Astrocyte of the spinal cord (primary cell): ENCODE measurements around the gene OR51B4.

Experiments
- DNase-seq: peaks from one replicate; pipeline ENCODE4 v3.0.0; 2011; ENCODE audit warnings: low read depth, low spot score
- H3K4me3 ChIP-seq: 2 replicates; pipeline ENCODE4 v1.5.1; 2011; ENCODE audit warnings: low read depth, mild to moderate bottlenecking, low read length, moderate library complexity
- in situ Hi-C: cut with HindIII; loops from 2 replicates; pipeline ENCODE4 v1.10.0; 2017; ENCODE audit warnings: low sequenced_read_pairs
- TF ChIP-seq, protein P1 (sequence below): IDR thresholded peaks from 2 replicates; pipeline ENCODE4 v1.5.1; 2012; ENCODE audit warnings: low read depth, mild to moderate bottlenecking, low read length, inconsistent platforms

OR51B4 gene

GRCh38 chr11:5288906-5289550 is 12.7 kb downstream of the OR51B4 start:
- in situ Hi-C loops = no loop called here
- DNase-seq = no peak
- TF ChIP-seq, protein P1, sequence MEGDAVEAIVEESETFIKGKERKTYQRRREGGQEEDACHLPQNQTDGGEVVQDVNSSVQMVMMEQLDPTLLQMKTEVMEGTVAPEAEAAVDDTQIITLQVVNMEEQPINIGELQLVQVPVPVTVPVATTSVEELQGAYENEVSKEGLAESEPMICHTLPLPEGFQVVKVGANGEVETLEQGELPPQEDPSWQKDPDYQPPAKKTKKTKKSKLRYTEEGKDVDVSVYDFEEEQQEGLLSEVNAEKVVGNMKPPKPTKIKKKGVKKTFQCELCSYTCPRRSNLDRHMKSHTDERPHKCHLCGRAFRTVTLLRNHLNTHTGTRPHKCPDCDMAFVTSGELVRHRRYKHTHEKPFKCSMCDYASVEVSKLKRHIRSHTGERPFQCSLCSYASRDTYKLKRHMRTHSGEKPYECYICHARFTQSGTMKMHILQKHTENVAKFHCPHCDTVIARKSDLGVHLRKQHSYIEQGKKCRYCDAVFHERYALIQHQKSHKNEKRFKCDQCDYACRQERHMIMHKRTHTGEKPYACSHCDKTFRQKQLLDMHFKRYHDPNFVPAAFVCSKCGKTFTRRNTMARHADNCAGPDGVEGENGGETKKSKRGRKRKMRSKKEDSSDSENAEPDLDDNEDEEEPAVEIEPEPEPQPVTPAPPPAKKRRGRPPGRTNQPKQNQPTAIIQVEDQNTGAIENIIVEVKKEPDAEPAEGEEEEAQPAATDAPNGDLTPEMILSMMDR = no peak
- H3K4me3 ChIP-seq = no peak overlapping the region

DNA sequence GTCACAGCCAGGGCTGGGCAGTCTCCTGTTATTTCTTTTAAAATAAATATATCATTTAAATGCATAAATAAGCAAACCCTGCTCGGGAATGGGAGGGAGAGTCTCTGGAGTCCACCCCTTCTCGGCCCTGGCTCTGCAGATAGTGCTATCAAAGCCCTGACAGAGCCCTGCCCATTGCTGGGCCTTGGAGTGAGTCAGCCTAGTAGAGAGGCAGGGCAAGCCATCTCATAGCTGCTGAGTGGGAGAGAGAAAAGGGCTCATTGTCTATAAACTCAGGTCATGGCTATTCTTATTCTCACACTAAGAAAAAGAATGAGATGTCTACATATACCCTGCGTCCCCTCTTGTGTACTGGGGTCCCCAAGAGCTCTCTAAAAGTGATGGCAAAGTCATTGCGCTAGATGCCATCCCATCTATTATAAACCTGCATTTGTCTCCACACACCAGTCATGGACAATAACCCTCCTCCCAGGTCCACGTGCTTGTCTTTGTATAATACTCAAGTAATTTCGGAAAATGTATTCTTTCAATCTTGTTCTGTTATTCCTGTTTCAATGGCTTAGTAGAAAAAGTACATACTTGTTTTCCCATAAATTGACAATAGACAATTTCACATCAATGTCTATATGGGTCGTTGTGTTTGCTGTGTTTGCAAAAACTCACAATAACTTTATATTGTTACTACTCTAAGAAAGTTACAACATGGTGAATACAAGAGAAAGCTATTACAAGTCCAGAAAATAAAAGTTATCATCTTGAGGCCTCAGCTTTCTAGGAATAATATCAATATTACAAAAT is 13.4 kb downstream of the OR51B4 start:
- no peak for DNase-seq
- TF ChIP-seq, protein P1 = no peak
- no peak overlapping the region for H3K4me3 ChIP-seq
- in situ Hi-C loops = no loop called here

DNA sequence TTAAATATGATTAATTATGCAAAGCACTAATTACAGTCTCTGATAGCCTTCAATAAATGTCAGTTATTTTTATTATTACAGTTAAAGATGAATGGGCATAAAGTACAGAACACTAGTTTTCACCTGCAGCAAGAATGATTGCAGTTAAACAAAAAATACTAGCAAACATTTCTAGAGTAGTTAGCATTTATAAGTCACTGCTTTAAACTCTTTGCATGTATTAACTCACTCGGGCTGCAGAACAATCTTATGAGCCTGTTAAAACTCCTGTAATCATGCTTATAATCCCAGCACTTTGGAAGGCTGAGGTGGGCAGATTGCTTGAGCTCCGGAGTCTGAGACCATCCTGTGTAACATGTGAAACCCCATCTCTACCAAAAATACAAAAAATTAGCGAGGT is 14.8 kb downstream of the OR51B4 start:
- no peak overlapping the region for H3K4me3 ChIP-seq
- no peak for DNase-seq
- TF ChIP-seq, protein P1 = no peak
- in situ Hi-C loops = no loop called here

DNA sequence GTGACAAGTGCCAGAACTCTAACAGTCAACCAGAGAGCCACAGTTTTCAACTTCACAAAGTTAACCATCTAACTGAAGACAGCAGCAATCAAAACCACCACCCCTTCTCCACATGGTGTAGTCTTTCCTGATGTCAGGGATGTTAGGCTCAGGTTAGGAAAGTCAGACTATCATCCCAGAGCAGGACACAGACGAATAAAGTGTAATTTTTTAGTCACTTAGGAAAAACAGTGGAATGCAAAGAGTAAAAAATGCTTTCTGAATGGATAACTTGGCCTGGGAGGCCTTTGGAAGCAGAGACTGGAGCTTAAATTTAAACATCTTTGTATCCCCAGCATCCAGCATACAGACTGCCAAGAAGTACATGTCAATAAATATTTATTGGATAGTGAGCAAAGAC is 15.4 kb downstream of the OR51B4 start:
- TF ChIP-seq, protein P1 = no peak
- DNase-seq = no peak
- H3K4me3 ChIP-seq = no peak overlapping the region
- in situ Hi-C loops = no loop called here

DNA sequence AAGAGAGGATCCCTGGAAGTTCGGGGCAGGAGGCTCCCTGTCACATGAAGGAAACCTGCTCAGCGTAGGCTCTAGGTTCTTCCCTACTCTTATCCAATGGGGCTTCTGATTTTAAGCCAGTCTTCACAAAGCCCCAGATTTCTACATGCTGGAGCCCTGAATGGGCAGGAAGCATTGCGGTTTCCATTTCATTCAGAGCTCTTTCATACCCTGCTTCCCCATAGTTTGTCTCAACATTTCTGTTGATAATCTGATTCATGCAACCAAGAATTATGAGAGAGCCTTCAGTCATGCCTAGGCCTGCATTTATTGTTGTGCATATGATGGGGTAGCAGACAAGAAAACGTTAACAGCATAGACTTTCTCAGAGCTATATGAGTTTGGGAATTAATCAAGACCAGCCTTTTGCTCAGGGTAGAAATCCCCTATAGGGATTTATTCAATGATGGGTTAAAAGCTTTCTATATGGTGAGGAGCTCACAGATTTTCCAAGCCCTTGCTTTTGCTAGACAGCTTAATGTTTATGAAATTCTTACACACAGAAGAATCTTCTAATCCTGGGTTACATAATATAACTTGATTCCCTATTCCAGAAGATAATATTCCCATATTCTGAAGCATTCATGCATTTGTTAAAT is 15.9 kb downstream of the OR51B4 start:
- in situ Hi-C loops = no loop called here
- H3K4me3 ChIP-seq = no peak overlapping the region
- no peak for DNase-seq
- TF ChIP-seq, protein P1 = no peak

- no peak for DNase-seq
- TF ChIP-seq, protein P1 = no peak
- in situ Hi-C loops = no loop called here
- H3K4me3 ChIP-seq = no peak overlapping the region
These were observed 17.1 kb downstream of the OR51B4 start for GRCh38 chr11:5284637-5285036.
